Esophagus muscularis mucosa (tissue), 4 donors: Measurements from ENCODE around the gene SLC6A3.

Experiments
- EP300 ChIP-seq: sonication (generic); formaldehyde crosslinking; IDR thresholded peaks from one replicate; pipeline ENCODE4 v1.6.1; 2017; ENCODE audit warnings: antibody characterized with exemption
- POLR2A ChIP-seq: fragments of 450-650 bp; IDR thresholded peaks from one replicate; pipeline ENCODE4 v1.6.1; 2017; ENCODE audit warnings: antibody characterized with exemption, moderate library complexity, mild to moderate bottlenecking, low read depth
- POLR2AphosphoS5 ChIP-seq, 2 donors: sonication (generic); formaldehyde crosslinking; IDR thresholded peaks; one replicate each; pipeline ENCODE4 v1.6.1; 2017; ENCODE audit warnings: antibody characterized with exemption in 2 of 2
- TF ChIP-seq, protein P1 (sequence below), 3 experiments: fragments of 200-600 bp in 2 of 3; fragments of 450-650 bp in 1 of 3; sonication (generic) in 2 of 3; IDR thresholded peaks; one replicate each; pipeline ENCODE4 v1.5.1; 2017 to 2019; ENCODE audit warnings: antibody characterized with exemption in 3 of 3, mild to moderate bottlenecking in 2 of 3, moderate library complexity in 1 of 3

DNA sequence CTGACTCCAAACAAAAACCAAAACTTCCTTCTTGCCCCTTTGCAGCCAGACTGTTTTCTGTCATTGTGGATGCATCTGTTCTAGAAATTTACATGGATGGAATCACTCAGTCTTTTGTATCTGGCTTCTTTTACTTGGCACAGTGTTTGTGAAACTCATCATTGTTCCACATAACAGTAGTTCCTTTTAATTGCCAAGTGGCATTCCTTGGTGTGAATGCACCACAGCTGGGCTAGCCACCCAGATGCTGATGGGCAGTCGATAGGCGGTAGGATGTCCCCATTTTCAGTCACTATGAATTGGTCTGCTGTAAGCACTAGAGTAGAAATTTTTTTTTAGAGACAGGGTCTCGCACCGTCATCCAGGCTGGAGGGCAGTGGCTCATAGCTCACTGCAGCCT lies 94.1 kb downstream of the SLC6A3 start:
- TF ChIP-seq, protein P1, sequence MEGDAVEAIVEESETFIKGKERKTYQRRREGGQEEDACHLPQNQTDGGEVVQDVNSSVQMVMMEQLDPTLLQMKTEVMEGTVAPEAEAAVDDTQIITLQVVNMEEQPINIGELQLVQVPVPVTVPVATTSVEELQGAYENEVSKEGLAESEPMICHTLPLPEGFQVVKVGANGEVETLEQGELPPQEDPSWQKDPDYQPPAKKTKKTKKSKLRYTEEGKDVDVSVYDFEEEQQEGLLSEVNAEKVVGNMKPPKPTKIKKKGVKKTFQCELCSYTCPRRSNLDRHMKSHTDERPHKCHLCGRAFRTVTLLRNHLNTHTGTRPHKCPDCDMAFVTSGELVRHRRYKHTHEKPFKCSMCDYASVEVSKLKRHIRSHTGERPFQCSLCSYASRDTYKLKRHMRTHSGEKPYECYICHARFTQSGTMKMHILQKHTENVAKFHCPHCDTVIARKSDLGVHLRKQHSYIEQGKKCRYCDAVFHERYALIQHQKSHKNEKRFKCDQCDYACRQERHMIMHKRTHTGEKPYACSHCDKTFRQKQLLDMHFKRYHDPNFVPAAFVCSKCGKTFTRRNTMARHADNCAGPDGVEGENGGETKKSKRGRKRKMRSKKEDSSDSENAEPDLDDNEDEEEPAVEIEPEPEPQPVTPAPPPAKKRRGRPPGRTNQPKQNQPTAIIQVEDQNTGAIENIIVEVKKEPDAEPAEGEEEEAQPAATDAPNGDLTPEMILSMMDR (IDR thresholded peaks at IDR 0.05), result no peak
- no peak for TF ChIP-seq POLR2A
- TF ChIP-seq POLR2AphosphoS5 (IDR thresholded peaks at IDR 0.05), result no peak
- no peak for TF ChIP-seq EP300
